Measurements from ENCODE around the gene PLCXD1.

DNA sequence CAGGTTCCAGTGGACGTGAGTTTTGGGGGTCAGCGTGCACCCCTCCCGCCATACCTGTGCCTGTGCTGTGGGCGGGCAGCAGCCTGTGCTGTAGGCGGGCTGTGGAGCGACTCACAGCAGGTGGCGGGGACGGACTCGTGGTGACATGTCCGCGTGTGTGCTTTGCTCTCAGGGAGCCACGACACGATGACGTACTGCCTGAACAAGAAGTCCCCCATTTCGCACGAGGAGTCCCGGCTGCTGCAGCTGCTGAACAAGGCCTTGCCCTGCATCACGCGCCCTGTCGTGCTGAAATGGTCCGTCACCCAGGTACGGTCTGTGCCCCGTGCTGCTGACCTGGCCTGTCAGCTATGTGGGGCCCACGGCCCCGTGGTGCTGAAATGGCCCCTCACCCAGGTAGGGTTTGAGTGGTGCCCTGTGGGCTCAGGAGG is 7.4 kb downstream of the PLCXD1 start:
- TF ChIP-seq CTCF (IDR thresholded peaks at IDR 0.05), result no peak
- no peak for TF ChIP-seq EP300 (IDR thresholded peaks at IDR 0.05)

Measured in tibial nerve (tissue), 4 donors.